ENCODE results near the gene CENPE.
A peak's percentile ranks its signal among the peaks of the same experiment; 100 is the strongest.

CENPE gene

GRCh38 chr4:103079621-103080020 is 118.5 kb downstream of the CENPE start:
- DNase-seq (ENCODE audit: low read depth) = no peak
- no peak overlapping the region for H3K4me3 ChIP-seq (ENCODE audit: low read depth, low read length)
- TF ChIP-seq, protein P1, sequence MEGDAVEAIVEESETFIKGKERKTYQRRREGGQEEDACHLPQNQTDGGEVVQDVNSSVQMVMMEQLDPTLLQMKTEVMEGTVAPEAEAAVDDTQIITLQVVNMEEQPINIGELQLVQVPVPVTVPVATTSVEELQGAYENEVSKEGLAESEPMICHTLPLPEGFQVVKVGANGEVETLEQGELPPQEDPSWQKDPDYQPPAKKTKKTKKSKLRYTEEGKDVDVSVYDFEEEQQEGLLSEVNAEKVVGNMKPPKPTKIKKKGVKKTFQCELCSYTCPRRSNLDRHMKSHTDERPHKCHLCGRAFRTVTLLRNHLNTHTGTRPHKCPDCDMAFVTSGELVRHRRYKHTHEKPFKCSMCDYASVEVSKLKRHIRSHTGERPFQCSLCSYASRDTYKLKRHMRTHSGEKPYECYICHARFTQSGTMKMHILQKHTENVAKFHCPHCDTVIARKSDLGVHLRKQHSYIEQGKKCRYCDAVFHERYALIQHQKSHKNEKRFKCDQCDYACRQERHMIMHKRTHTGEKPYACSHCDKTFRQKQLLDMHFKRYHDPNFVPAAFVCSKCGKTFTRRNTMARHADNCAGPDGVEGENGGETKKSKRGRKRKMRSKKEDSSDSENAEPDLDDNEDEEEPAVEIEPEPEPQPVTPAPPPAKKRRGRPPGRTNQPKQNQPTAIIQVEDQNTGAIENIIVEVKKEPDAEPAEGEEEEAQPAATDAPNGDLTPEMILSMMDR (IDR thresholded peaks at IDR 0.05; ENCODE audit: insufficient read depth, low read depth, low read length, missing control alignments) = no peak

GRCh38 chr4:103076747-103077347 is 121.3 kb downstream of the CENPE start, which contains the start of gene SLC9B2:
Gene SLC9B2 (minus strand): TSS chr4:103076761. CDS start chr4:103067550, 9,211 bp downstream.
- DNase-seq (ENCODE audit: low read depth) = peak; percentile 30
- H3K4me3 ChIP-seq (ENCODE audit: low read depth, low read length) = peak within 1 kb of the TSS; percentile 95
- TF ChIP-seq, protein P1 (IDR thresholded peaks at IDR 0.05; ENCODE audit: insufficient read depth, low read depth, low read length, missing control alignments) = no peak

DNA sequence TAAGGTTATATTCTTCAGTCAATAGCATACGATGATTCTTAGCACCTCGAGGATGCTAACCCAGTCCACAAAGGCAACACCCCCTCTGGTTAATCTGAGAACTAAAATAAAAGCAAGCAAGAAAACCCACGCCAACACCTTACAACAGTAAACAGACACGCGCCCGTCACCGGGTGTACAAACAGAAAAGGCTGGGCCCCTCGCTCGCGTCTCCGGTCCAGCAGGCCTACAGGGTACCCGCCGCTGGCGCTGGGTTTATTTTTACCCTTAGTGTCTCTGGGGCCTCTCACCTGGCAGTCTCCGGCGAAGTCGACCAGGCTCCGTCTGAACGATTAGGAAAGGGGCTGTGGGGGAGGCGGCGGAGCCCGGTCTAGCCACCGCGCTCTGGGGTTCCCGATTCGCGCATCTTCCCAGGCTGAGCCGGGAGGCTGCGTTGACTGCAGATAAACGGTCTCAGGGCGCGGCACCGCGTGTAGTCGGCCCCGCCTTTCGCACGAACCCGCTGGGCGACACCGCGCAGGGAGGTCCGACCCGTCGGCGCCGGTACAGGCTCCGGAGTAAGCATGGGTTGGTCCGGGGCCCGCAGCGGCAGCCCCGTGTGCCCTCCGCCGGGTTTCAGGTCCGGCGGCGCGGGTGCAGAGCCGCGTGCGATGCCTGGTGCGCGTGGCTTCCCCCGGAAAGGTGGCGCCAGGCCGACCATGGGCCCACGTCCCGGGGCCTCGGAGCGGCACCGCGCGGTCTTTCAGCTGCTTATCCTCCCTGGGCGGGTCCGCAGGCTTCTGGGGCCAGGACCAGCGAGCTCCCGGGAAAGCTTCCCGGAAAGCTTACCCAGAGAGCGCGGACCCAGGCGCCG is 122.0 kb downstream of the CENPE start:
- peak; percentile 73 for DNase-seq (ENCODE audit: low read depth)
- TF ChIP-seq, protein P1 (IDR thresholded peaks at IDR 0.05; ENCODE audit: insufficient read depth, low read depth, low read length, missing control alignments) = no peak
- H3K4me3 ChIP-seq (ENCODE audit: low read depth, low read length) = peak overlapping the region; percentile 95

GRCh38 chr4:103075435-103075893 is 122.7 kb downstream of the CENPE start:
- TF ChIP-seq, protein P1 (IDR thresholded peaks at IDR 0.05; ENCODE audit: insufficient read depth, low read depth, low read length, missing control alignments) = no peak
- peak; percentile 15 for DNase-seq (ENCODE audit: low read depth)
- peak overlapping the region; percentile 95 for H3K4me3 ChIP-seq (ENCODE audit: low read depth, low read length)

GRCh38 chr4:103074744-103075434 is 123.3 kb downstream of the CENPE start:
- peak overlapping the region; percentile 95 for H3K4me3 ChIP-seq (ENCODE audit: low read depth, low read length)
- TF ChIP-seq, protein P1 (IDR thresholded peaks at IDR 0.05; ENCODE audit: insufficient read depth, low read depth, low read length, missing control alignments) = no peak
- DNase-seq (ENCODE audit: low read depth) = peak; percentile 26

DNA sequence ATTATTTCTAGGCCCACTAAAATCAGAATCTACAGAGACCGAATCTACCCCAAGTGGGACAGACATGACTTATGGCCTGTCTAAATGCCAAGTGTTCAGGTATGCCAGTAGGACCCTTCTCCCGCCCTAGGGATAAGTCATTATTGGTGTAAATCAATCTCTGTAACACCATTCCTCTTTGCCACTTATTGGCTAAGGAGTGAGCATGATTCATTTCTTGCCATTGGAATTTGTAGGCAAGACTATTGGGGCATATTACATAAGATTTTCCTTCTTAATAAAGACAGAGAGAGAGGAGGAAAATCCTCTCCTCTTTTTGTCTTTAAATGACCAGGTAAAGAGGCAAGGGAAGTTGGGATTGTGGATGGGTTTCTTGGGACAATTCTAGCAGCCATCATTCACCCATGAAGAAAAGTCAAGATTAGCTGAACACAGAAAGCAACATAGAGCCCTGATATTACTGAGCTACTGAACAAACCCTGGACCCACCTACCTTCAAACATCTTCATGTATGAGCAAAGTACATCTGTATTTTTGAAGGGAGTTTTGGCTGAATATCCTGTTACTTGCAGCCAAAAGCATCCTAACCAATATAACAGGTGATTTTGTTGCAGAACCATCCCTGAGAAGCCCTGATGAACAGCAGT is 124.2 kb downstream of the CENPE start:
- DNase-seq (ENCODE audit: low read depth) = no peak
- peak overlapping the region; percentile 95 for H3K4me3 ChIP-seq (ENCODE audit: low read depth, low read length)
- TF ChIP-seq, protein P1 (IDR thresholded peaks at IDR 0.05; ENCODE audit: insufficient read depth, low read depth, low read length, missing control alignments) = no peak

Data from GM12865 (cell line).